K562 (cell line): ENCODE measurements around the gene ZCCHC14.

Experiments
- ELF1 ChIP-seq: fragments of 200-800 bp; sonication (Bioruptor generic); IDR thresholded peaks from 2 replicates; pipeline ENCODE4 v1.6.1; 2016; ENCODE audit warnings: missing genetic modification characterization, missing compliant biosample characterization
- FOXK2 ChIP-seq, 2 experiments: fragments of 450-650 bp; IDR thresholded peaks in 1 of 2; conservative IDR thresholded peaks in 1 of 2; 2 replicates each; pipeline ENCODE4 v1.6.1; 2016; ENCODE audit warnings: low read depth in 2 of 2, mild to moderate bottlenecking in 1 of 2
- MED1 ChIP-seq: sonication (generic); formaldehyde crosslinking; IDR thresholded peaks from 2 replicates; pipeline ENCODE4 v1.8.1; 2023; ENCODE audit warnings: missing genetic modification reagents, borderline replicate concordance
- MEF2D ChIP-seq: conservative IDR thresholded peaks from 2 replicates; pipeline ENCODE4 v1.6.1; 2016; ENCODE audit warnings: low read depth, missing genetic modification characterization, missing compliant biosample characterization
- PHF8 ChIP-seq: fragments of 200-600 bp; sonication (generic); IDR thresholded peaks from 2 replicates; pipeline ENCODE4 v1.6.1; 2012; ENCODE audit warnings: mixed run types, mild to moderate bottlenecking, inconsistent platforms, low read length, moderate library complexity, borderline replicate concordance
- RNF219 ChIP-seq: fragments of 250-450 bp; sonication (Bioruptor Pico); IDR thresholded peaks from 2 replicates; pipeline ENCODE4 v1.5.0; 2022; ENCODE audit warnings: mild to moderate bottlenecking
- SMAD3 ChIP-seq: fragments of 450-650 bp; formaldehyde crosslinking; conservative IDR thresholded peaks from 2 replicates; pipeline ENCODE4 v1.4.0; 2020; ENCODE audit warnings: mild to moderate bottlenecking
- SMC3 ChIP-seq: conservative IDR thresholded peaks from 2 replicates; pipeline ENCODE4 v1.6.1; 2011; ENCODE audit warnings: low read depth, low read length, improper control_type of control experiment; ENCODE audit not compliant: insufficient read depth
- SRSF9 ChIP-seq: fragments of 200-400 bp; formaldehyde crosslinking; IDR thresholded peaks from 2 replicates; pipeline ENCODE4 v1.6.1; 2017; ENCODE audit warnings: low read depth, low read length, borderline replicate concordance
- YY1 ChIP-seq, 3 experiments: IDR thresholded peaks; 2 replicates each; pipeline ENCODE4 v1.6.1; 2011; ENCODE audit warnings: low read length in 2 of 3, mild to moderate bottlenecking in 2 of 3, moderate library complexity in 2 of 3, borderline replicate concordance in 1 of 3, control low read depth in 1 of 3, low read depth in 1 of 3; ENCODE audit not compliant: insufficient read depth in 3 of 3, insufficient replicate concordance in 2 of 3, control insufficient read depth in 1 of 3, insufficient read length in 1 of 3; ENCODE audit errors: extremely low read depth in 1 of 3
- ZNF134 ChIP-seq: fragments of 250-450 bp; sonication (Bioruptor Pico); conservative IDR thresholded peaks from 2 replicates; pipeline ENCODE4 v1.4.0; 2020
- TF ChIP-seq, protein P1 (sequence below), 3 experiments: IDR thresholded peaks in 2 of 3; conservative IDR thresholded peaks in 1 of 3; 2 replicates each; pipeline ENCODE4 v1.5.1; 2011 to 2012; ENCODE audit warnings: low read length in 3 of 3, mild to moderate bottlenecking in 3 of 3, control low read depth in 2 of 3, improper control_type of control experiment in 1 of 3, inconsistent platforms in 1 of 3, low read depth in 1 of 3, mixed read lengths in 1 of 3, moderate library complexity in 1 of 3; ENCODE audit not compliant: insufficient read depth in 2 of 3

GRCh38 chr16:87384162-87384874 is 108.5 kb downstream of the ZCCHC14 start:
- no peak for TF ChIP-seq RNF219 (CRISPR knock-in tag)
- TF ChIP-seq, protein P1, sequence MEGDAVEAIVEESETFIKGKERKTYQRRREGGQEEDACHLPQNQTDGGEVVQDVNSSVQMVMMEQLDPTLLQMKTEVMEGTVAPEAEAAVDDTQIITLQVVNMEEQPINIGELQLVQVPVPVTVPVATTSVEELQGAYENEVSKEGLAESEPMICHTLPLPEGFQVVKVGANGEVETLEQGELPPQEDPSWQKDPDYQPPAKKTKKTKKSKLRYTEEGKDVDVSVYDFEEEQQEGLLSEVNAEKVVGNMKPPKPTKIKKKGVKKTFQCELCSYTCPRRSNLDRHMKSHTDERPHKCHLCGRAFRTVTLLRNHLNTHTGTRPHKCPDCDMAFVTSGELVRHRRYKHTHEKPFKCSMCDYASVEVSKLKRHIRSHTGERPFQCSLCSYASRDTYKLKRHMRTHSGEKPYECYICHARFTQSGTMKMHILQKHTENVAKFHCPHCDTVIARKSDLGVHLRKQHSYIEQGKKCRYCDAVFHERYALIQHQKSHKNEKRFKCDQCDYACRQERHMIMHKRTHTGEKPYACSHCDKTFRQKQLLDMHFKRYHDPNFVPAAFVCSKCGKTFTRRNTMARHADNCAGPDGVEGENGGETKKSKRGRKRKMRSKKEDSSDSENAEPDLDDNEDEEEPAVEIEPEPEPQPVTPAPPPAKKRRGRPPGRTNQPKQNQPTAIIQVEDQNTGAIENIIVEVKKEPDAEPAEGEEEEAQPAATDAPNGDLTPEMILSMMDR (IDR thresholded peaks at IDR 0.05 in 2 of 3, conservative IDR thresholded peaks at IDR 0.05 in 1 of 3; ENCODE audit: insufficient read depth in 2 of 3, low read depth in 1 of 3, low read length in 3 of 3): no peak
- TF ChIP-seq YY1 (IDR thresholded peaks at IDR 0.05; ENCODE audit: borderline replicate concordance in 1 of 3, control insufficient read depth in 1 of 3, extremely low read depth in 1 of 3, insufficient read depth in 3 of 3, insufficient read length in 1 of 3, insufficient replicate concordance in 2 of 3, low read depth in 1 of 3, low read length in 2 of 3): no peak
- no peak for TF ChIP-seq ELF1 (tag)
- TF ChIP-seq SMC3: no peak
- TF ChIP-seq PHF8: peak; percentile 42; the same call in 1 of the 2 replicates
- TF ChIP-seq SRSF9: no peak
- TF ChIP-seq MEF2D: no peak
- TF ChIP-seq FOXK2 (conservative IDR thresholded peaks at IDR 0.05 in 1 of 2, IDR thresholded peaks at IDR 0.05 in 1 of 2; ENCODE audit: low read depth in 2 of 2): no peak
- no peak for TF ChIP-seq SMAD3 (CRISPR knock-in tag)
- no peak for TF ChIP-seq MED1 (CRISPR knock-in tag)
- no peak for TF ChIP-seq ZNF134
